Endothelial cell of umbilical vein (primary cell): ENCODE results near the gene KCNG1. TPM values are rescaled to one million over a fixed set of nuclear protein-coding genes. Genes with fewer than 3 reads are reported as not detected.

ENCODE experiments used
- BruUV-seq: library from RNA; stranded (reverse); fragments of 400-500 nt; replicated peaks from 2 replicates; lab custom pipeline; 2021; lab: Mats Ljungman, UMichigan
- CTCF ChIA-PET: fragments of 300-600, 350-600 bp; sonication (Branson Sonifier 250); formaldehyde crosslinking; loops from one replicate; lab custom pipeline; 2021; ENCODE audit warnings: antibody characterized with exemption, inconsistent platforms; lab: Charles Lee
- POLR2A ChIA-PET: fragments of 300-600, 350-600 bp; sonication (Branson Sonifier 250); formaldehyde crosslinking; loops from one replicate; lab custom pipeline; 2021; ENCODE audit warnings: antibody characterized with exemption, inconsistent platforms; lab: Charles Lee
- DNase-seq: peaks from one replicate; pipeline ENCODE4 v3.0.0-alpha.2; 2011; ENCODE audit warnings: low read depth, low spot score
- FAIRE-seq: peaks from 2 replicates; lab custom pipeline; 2011; peaks lifted over from hg19 to GRCh38; lab: Jason Lieb, UNC
- H2AFZ ChIP-seq: 2 replicates; pipeline ENCODE4 v1.6.0; 2012; ENCODE audit warnings: low read depth, low read length, control low read depth, inconsistent platforms
- H3K27ac ChIP-seq: 2 replicates; pipeline ENCODE4 v1.5.1; 2011; ENCODE audit warnings: low read depth, mild to moderate bottlenecking, control low read depth, low read length, moderate library complexity; ENCODE audit not compliant: insufficient read depth
- H3K27me3 ChIP-seq, 2 experiments: 2 replicates each; pipeline versions ENCODE4 v1.6.0 to v1.6.1; 2011; ENCODE audit warnings: low read length in 2 of 2, mixed read lengths in 1 of 2; ENCODE audit not compliant: control insufficient read depth in 2 of 2, insufficient read depth in 2 of 2
- H3K36me3 ChIP-seq, 2 experiments: 2 replicates in 1 of 2; 3 replicates in 1 of 2; pipeline ENCODE4 v1.5.1; 2011; ENCODE audit warnings: low read length in 2 of 2, mild to moderate bottlenecking in 1 of 2, moderate library complexity in 1 of 2; ENCODE audit not compliant: control insufficient read depth in 2 of 2, insufficient read depth in 2 of 2; ENCODE audit errors: extremely low read depth in 1 of 2
- H3K4me1 ChIP-seq: 3 replicates; pipeline ENCODE4 v1.5.1; 2011; ENCODE audit warnings: mild to moderate bottlenecking, low read length; ENCODE audit not compliant: control insufficient read depth, insufficient read depth; ENCODE audit errors: extremely low read depth
- H3K4me2 ChIP-seq: 2 replicates; pipeline ENCODE4 v1.6.1; 2011; ENCODE audit warnings: low read length, control low read depth, mixed read lengths; ENCODE audit not compliant: insufficient read depth
- H3K4me3 ChIP-seq, 3 experiments: fragments of 200-600 bp in 1 of 3; sonication (generic), shearing (Covaris generic) in 1 of 3; replicated peaks in 1 of 3; 2 replicates each; pipeline ENCODE4 v1.5.1; 2011 to 2016; ENCODE audit warnings: control low read depth in 3 of 3, low read length in 3 of 3, mild to moderate bottlenecking in 2 of 3, inconsistent platforms in 1 of 3, low read depth in 1 of 3, moderate library complexity in 1 of 3; ENCODE audit not compliant: insufficient read depth in 1 of 3
- H3K79me2 ChIP-seq: 2 replicates; pipeline ENCODE4 v1.6.0; 2012; ENCODE audit warnings: low read length, inconsistent platforms; ENCODE audit not compliant: control insufficient read depth, insufficient read depth
- H3K9ac ChIP-seq: replicated peaks from 2 replicates; pipeline ENCODE3; 2011; ENCODE audit warnings: low read length, control low read depth; ENCODE audit not compliant: insufficient read depth; ENCODE audit errors: extremely low read depth
- H3K9me1 ChIP-seq: replicated peaks from 3 replicates; pipeline ENCODE4 v1.6.0; 2011; ENCODE audit warnings: mild to moderate bottlenecking, low read length; ENCODE audit not compliant: control insufficient read depth, insufficient read depth; ENCODE audit errors: extremely low read depth
- H3K9me3 ChIP-seq: replicated peaks from 2 replicates; pipeline ENCODE4 v1.5.1; 2012; ENCODE audit warnings: low read length, inconsistent platforms; ENCODE audit not compliant: control insufficient read depth, insufficient read depth
- H4K20me1 ChIP-seq: replicated peaks from 2 replicates; pipeline ENCODE3; 2011; ENCODE audit warnings: mild to moderate bottlenecking, low read length; ENCODE audit not compliant: control insufficient read depth, insufficient read depth; ENCODE audit errors: extremely low read depth
- EZH2 ChIP-seq: IDR thresholded peaks from 2 replicates; pipeline ENCODE4 v1.6.1; 2012; ENCODE audit warnings: borderline replicate concordance, low read depth, mild to moderate bottlenecking, moderate library complexity, low read length, inconsistent platforms; ENCODE audit not compliant: severe bottlenecking
- FOS ChIP-seq: IDR thresholded peaks from 2 replicates; pipeline ENCODE4 v1.6.1; 2011; ENCODE audit warnings: mild to moderate bottlenecking, low read length, moderate library complexity, borderline replicate concordance; ENCODE audit not compliant: insufficient read depth
- GATA2 ChIP-seq: IDR thresholded peaks from 2 replicates; pipeline ENCODE4 v1.7.0; 2011; ENCODE audit warnings: low read depth, mild to moderate bottlenecking, moderate library complexity, mixed read lengths, low read length; ENCODE audit not compliant: insufficient read length, insufficient read depth
- MYC ChIP-seq: IDR thresholded peaks from one replicate; pipeline ENCODE4 v1.6.1; 2011; ENCODE audit warnings: mild to moderate bottlenecking, low read depth, low read length
- POLR2A ChIP-seq: IDR thresholded peaks from 2 replicates; pipeline ENCODE4 v1.6.1; 2012; ENCODE audit warnings: low read depth, mild to moderate bottlenecking, control low read depth, low read length
- POLR2AphosphoS5 ChIP-seq: IDR thresholded peaks from 2 replicates; pipeline ENCODE4 v1.6.1; 2012; ENCODE audit warnings: low read depth, mild to moderate bottlenecking, control low read depth, low read length, moderate library complexity; ENCODE audit not compliant: insufficient read depth
- dilution Hi-C: fragments of 300-500 bp; cut with MboI; formaldehyde crosslinking; loops from one replicate; pipeline ENCODE4 v1.15.0; 2019; ENCODE audit warnings: low sequenced_read_pairs; ENCODE audit not compliant: extremely low pct_ligation_motif_present
- intact Hi-C: fragments of 100-400 bp; cut with micrococcal nuclease; formaldehyde crosslinking; loops from one replicate; pipeline ENCODE4 v1.10.0; 2022
- polyA plus RNA-seq, 4 experiments: library from polyadenylated mRNA; depleted of rRNA in 3 of 4; stranded (reverse) in 3 of 4; unstranded in 1 of 4; fragments of >200 nt; gene quantifications; 2 replicates each; pipeline versions ENCODE4 v1.2.1 to v1.2.3, GENCODE V29; 2011 to 2012; ENCODE audit warnings: missing spikeins in 1 of 4
- total RNA-seq: library from RNA; stranded (reverse); gene quantifications from 2 replicates; pipeline ENCODE4 v1.2.3, GENCODE V29; 2021
- TF ChIP-seq, protein P1 (sequence below): IDR thresholded peaks from 2 replicates; pipeline ENCODE4 v1.6.1; 2011; ENCODE audit not compliant: insufficient read depth, insufficient read length
- TF ChIP-seq, protein P2 (sequence below), 2 donors: IDR thresholded peaks; 1 replicate in 1 of 2; 2 replicates in 1 of 2; pipeline ENCODE4 v1.5.1; 2011; ENCODE audit warnings: low read length in 2 of 2, mild to moderate bottlenecking in 2 of 2, moderate library complexity in 2 of 2, control low read depth in 1 of 2, inconsistent platforms in 1 of 2, low read depth in 1 of 2; ENCODE audit not compliant: insufficient read depth in 1 of 2; ENCODE audit errors: extremely low read depth in 1 of 2

The KCNG1 gene
- total and polyA plus RNA-seq, 2 donors (not counting 3 experiments of a cell fraction or from before 2014, with no cell fraction given) = 0.22 to 1.1 TPM

DNA sequence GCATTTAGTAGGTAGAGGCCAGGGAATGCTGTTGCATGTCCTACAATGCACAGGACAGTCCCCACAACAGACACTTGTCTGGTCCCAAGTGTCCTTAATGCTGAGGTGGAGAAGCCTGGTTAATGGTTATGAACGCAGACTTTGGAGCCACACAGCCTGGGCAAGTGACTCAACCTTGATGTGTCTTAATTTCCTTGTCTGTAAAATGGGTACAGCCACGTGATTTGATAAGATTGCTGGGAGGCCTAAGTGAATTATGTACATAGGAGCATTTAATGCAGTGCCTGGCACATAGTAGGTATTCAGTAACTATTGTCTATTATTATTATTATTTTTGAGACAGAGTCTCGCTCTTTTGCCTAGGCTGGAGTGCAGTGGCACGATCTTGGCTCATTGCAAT, 11.4 kb downstream of the KCNG1 start:
- Histone ChIP-seq H3K9me3 (no peaks in the 10 kb centered on the region), H3K9me1 (no peaks in the 10 kb centered on the region), H3K9ac (no peak overlapping the region), H3K36me3 (no peaks in the 10 kb centered on the region), H3K27me3 (peaks cover 0 to 7% of the 10 kb centered on the region in 2 experiments), H3K4me2 (no peak overlapping the region), H2AFZ (no peak overlapping the region), H4K20me1 (no peaks in the 10 kb centered on the region), H3K4me1 (no peaks in the 10 kb centered on the region), H3K79me2 (no peaks in the 10 kb centered on the region), H3K27ac (no peak overlapping the region), H3K4me3 (no peak overlapping the region)
- dilution Hi-C loops (no loop called here), intact Hi-C loops (no loop called here)
- FAIRE-seq (no peak), DNase-seq (no peak)
- no TSS peak for BruUV-seq
- TF ChIP-seq GATA2 = no peak
- TF ChIP-seq POLR2A = no peak
- no peak for TF ChIP-seq MYC
- ChIA-PET CTCF (interaction anchor here (0.6 to 1.0 kb wide), 2 partner anchors 24 to 396 kb away, joined by 3 read pairs; no protein-coding TSS in a partner anchor), POLR2A (no interaction called here)

DNA sequence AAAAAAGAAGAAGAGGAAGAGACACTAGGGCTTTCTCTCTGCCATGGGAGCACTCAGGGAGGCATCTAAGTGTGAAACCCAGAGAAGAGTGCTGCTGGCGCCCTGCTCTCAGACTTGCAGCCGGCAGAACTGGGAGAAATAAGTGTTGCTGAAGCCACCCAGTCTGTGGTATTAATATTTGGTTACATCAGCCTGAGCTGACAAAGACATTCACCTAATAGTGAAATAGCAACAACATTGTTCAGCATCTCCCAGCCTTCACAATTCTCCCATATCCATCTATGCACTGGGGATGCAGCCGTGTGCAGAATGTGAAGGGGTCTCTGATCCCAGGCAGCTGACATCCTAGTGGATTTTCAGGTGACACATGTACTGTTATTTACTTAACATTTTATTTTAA, 12.0 kb downstream of the KCNG1 start:
- FAIRE-seq = no peak
- peaks cover 0 to 7% of the 10 kb centered on the region in 2 experiments for H3K27me3 ChIP-seq
- intact Hi-C loops (no loop called here), dilution Hi-C loops (no loop called here)
- no peaks in the 10 kb centered on the region for H3K79me2 ChIP-seq
- no peak overlapping the region for H2AFZ ChIP-seq
- H3K9ac ChIP-seq = no peak overlapping the region
- BruUV-seq = no TSS peak
- H3K27ac ChIP-seq = no peak overlapping the region
- H3K4me3 ChIP-seq = no peak overlapping the region
- no peaks in the 10 kb centered on the region for H3K9me3 ChIP-seq
- H4K20me1 ChIP-seq = no peaks in the 10 kb centered on the region
- ChIA-PET POLR2A (no interaction called here), CTCF (interaction anchor here (1.0 kb wide), 1 partner anchor 23 kb away, joined by 3 read pairs; no protein-coding TSS in a partner anchor)
- H3K4me2 ChIP-seq = no peak overlapping the region
- TF ChIP-seq POLR2A (no peak), EZH2 (no peak), MYC (no peak), GATA2 (no peak), POLR2AphosphoS5 (no peak), FOS (no peak)
- TF ChIP-seq, protein P1, sequence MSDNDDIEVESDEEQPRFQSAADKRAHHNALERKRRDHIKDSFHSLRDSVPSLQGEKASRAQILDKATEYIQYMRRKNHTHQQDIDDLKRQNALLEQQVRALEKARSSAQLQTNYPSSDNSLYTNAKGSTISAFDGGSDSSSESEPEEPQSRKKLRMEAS = no peak
- TF ChIP-seq, protein P2, sequence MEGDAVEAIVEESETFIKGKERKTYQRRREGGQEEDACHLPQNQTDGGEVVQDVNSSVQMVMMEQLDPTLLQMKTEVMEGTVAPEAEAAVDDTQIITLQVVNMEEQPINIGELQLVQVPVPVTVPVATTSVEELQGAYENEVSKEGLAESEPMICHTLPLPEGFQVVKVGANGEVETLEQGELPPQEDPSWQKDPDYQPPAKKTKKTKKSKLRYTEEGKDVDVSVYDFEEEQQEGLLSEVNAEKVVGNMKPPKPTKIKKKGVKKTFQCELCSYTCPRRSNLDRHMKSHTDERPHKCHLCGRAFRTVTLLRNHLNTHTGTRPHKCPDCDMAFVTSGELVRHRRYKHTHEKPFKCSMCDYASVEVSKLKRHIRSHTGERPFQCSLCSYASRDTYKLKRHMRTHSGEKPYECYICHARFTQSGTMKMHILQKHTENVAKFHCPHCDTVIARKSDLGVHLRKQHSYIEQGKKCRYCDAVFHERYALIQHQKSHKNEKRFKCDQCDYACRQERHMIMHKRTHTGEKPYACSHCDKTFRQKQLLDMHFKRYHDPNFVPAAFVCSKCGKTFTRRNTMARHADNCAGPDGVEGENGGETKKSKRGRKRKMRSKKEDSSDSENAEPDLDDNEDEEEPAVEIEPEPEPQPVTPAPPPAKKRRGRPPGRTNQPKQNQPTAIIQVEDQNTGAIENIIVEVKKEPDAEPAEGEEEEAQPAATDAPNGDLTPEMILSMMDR (IDR thresholded peaks at IDR 0.05; ENCODE audit: extremely low read depth in 1 of 2, insufficient read depth in 1 of 2, low read depth in 1 of 2, low read length in 2 of 2) = no peak
- H3K36me3 ChIP-seq = no peaks in the 10 kb centered on the region
- H3K4me1 ChIP-seq = no peaks in the 10 kb centered on the region
- DNase-seq = no peak
- H3K9me1 ChIP-seq = no peaks in the 10 kb centered on the region
